BLaER1 (cell line): ENCODE measurements around the gene MAPK6.
"Not testable (repeated sequence)": the region's sequence is repeated elsewhere in the genome, so short reads cannot be mapped to it uniquely, and the experiment has no call there.

Experiments
- H3K27ac ChIP-seq: shearing (Covaris generic); formaldehyde crosslinking; 2 replicates; pipeline ENCODE4 v1.8.1; 2022
- H3K27me3 ChIP-seq: shearing (Covaris generic); formaldehyde crosslinking; 2 replicates; pipeline ENCODE4 v1.8.1; 2022
- H3K36me3 ChIP-seq: shearing (Covaris generic); formaldehyde crosslinking; 2 replicates; pipeline ENCODE4 v1.8.1; 2022
- H3K4me1 ChIP-seq: shearing (Covaris generic); formaldehyde crosslinking; 2 replicates; pipeline ENCODE4 v1.8.1; 2022
- H3K4me2 ChIP-seq: shearing (Covaris generic); formaldehyde crosslinking; 2 replicates; pipeline ENCODE4 v1.8.1; 2022
- H3K4me3 ChIP-seq: shearing (Covaris generic); formaldehyde crosslinking; 2 replicates; pipeline ENCODE4 v1.8.1; 2022
- H3K9ac ChIP-seq: shearing (Covaris generic); formaldehyde crosslinking; 2 replicates; pipeline ENCODE4 v1.8.1; 2022
- H3K9me3 ChIP-seq: shearing (Covaris generic); formaldehyde crosslinking; 2 replicates; pipeline ENCODE4 v1.8.1; 2022
- H4K20me1 ChIP-seq: shearing (Covaris generic); formaldehyde crosslinking; 2 replicates; pipeline ENCODE4 v1.8.1; 2022
- Cebpa-rat ChIP-seq: shearing (Covaris generic); IDR thresholded peaks from 2 replicates; pipeline ENCODE4 v1.8.1; 2022

MAPK6 gene

GRCh38 chr15:52039925-52040781, 21.1 kb downstream of the MAPK6 start:
- no peaks in the 10 kb centered on the region for H3K27me3 ChIP-seq
- peaks cover 67% of the 10 kb centered on the region for H3K4me1 ChIP-seq
- no peak overlapping the region; the same call in 1 of the 2 replicates for H3K9ac ChIP-seq
- H3K36me3 ChIP-seq, result peaks cover 15% of the 10 kb centered on the region
- no peak overlapping the region; the same call in 1 of the 2 replicates for H3K27ac ChIP-seq
- peak overlapping the region; percentile 7 for H3K4me2 ChIP-seq
- TF ChIP-seq Cebpa-rat, result no peak
- H3K9me3 ChIP-seq, result no peaks in the 10 kb centered on the region; the same call in 1 of the 2 replicates
- H4K20me1 ChIP-seq, result peaks cover 69% of the 10 kb centered on the region
- no peak overlapping the region for H3K4me3 ChIP-seq

GRCh38 chr15:52042051-52042851, 23.2 kb downstream of the MAPK6 start:
- Histone ChIP-seq H3K27ac (no peak overlapping the region), H3K27me3 (no peaks in the 10 kb centered on the region), H3K36me3 (peaks cover 19% of the 10 kb centered on the region), H3K9me3 (no peaks in the 10 kb centered on the region), H3K4me3 (no peak overlapping the region), H3K4me1 (peaks cover 73% of the 10 kb centered on the region), H4K20me1 (peaks cover 51% of the 10 kb centered on the region), H3K9ac (no peak overlapping the region), H3K4me2 (no peak overlapping the region)
- TF ChIP-seq Cebpa-rat, result no peak

- H3K4me2 ChIP-seq, result peak overlapping the region; percentile 83
- H3K27ac ChIP-seq, result peak overlapping the region; percentile 51
- H3K9ac ChIP-seq, result peak overlapping the region; percentile 65; the same call in 1 of the 2 replicates
Measured at GRCh38 chr15:52045795-52046298, 26.8 kb downstream of the MAPK6 start.

GRCh38 chr15:52046552-52046951, 27.5 kb downstream of the MAPK6 start:
- H3K4me1 ChIP-seq, result peaks cover 47% of the 10 kb centered on the region
- not testable (repeated sequence) for H4K20me1 ChIP-seq, H3K27me3 ChIP-seq, H3K4me3 ChIP-seq, H3K9ac ChIP-seq
- peaks cover 56% of the 10 kb centered on the region for H3K36me3 ChIP-seq
- H3K27ac ChIP-seq, result peak overlapping the region; percentile 51
- peak overlapping the region; percentile 83 for H3K4me2 ChIP-seq
- peaks cover 17% of the 10 kb centered on the region for H3K9me3 ChIP-seq

More at GRCh38 chr15:52045795-52046298, 26.8 kb downstream of the MAPK6 start:
- Histone ChIP-seq H3K4me3 (peak overlapping the region; percentile 50; the same call in 1 of the 2 replicates), H4K20me1 (peaks cover 15% of the 10 kb centered on the region; the same call in 1 of the 2 replicates), H3K36me3 (peaks cover 54% of the 10 kb centered on the region), H3K9me3 (peaks cover 10% of the 10 kb centered on the region), H3K4me1 (peaks cover 47% of the 10 kb centered on the region)
- not testable (repeated sequence) for H3K27me3 ChIP-seq

GRCh38 chr15:52050416-52050815, 31.4 kb downstream of the MAPK6 start:
- H3K27ac ChIP-seq, result no peak overlapping the region

GRCh38 chr15:52052066-52052935, 33.3 kb downstream of the MAPK6 start:
- Histone ChIP-seq H4K20me1 (no peaks in the 10 kb centered on the region), H3K27ac (no peak overlapping the region), H3K4me2 (no peak overlapping the region), H3K36me3 (peaks cover 96% of the 10 kb centered on the region), H3K4me3 (peak overlapping the region; percentile 6; the same call in 1 of the 2 replicates), H3K27me3 (no peaks in the 10 kb centered on the region), H3K4me1 (peaks cover 7% of the 10 kb centered on the region), H3K9me3 (peaks cover 30% of the 10 kb centered on the region), H3K9ac (no peak overlapping the region)
- no peak for TF ChIP-seq Cebpa-rat

More at GRCh38 chr15:52050416-52050815, 31.4 kb downstream of the MAPK6 start:
- H3K9me3 ChIP-seq, result peaks cover 30% of the 10 kb centered on the region
- peaks cover 25% of the 10 kb centered on the region for H3K4me1 ChIP-seq
- peaks cover 85% of the 10 kb centered on the region for H3K36me3 ChIP-seq
- no peak overlapping the region for H3K4me2 ChIP-seq
- H4K20me1 ChIP-seq, result no peaks in the 10 kb centered on the region
- H3K9ac ChIP-seq, result no peak overlapping the region
- H3K27me3 ChIP-seq, result no peaks in the 10 kb centered on the region
- H3K4me3 ChIP-seq, result no peak overlapping the region
- TF ChIP-seq Cebpa-rat, result no peak

GRCh38 chr15:52054381-52054780, 35.4 kb downstream of the MAPK6 start:
- Histone ChIP-seq H3K9ac (no peak overlapping the region), H3K4me3 (no peak overlapping the region), H4K20me1 (no peaks in the 10 kb centered on the region), H3K36me3 (peaks cover 96% of the 10 kb centered on the region), H3K4me2 (no peak overlapping the region), H3K27me3 (no peaks in the 10 kb centered on the region), H3K27ac (no peak overlapping the region), H3K9me3 (peaks cover 27% of the 10 kb centered on the region), H3K4me1 (no peaks in the 10 kb centered on the region)
- TF ChIP-seq Cebpa-rat, result no peak

- H4K20me1 ChIP-seq, H3K4me3 ChIP-seq, H3K4me1 ChIP-seq, H3K27ac ChIP-seq, H3K9ac ChIP-seq, H3K27me3 ChIP-seq, H3K4me2 ChIP-seq: not testable (repeated sequence)
- peaks cover 23% of the 10 kb centered on the region for H3K9me3 ChIP-seq
- peaks cover 96% of the 10 kb centered on the region for H3K36me3 ChIP-seq
Measured at GRCh38 chr15:52054858-52055257, 35.8 kb downstream of the MAPK6 start.

GRCh38 chr15:52056001-52056400, 37.0 kb downstream of the MAPK6 start:
- Histone ChIP-seq H3K9me3 (peaks cover 18% of the 10 kb centered on the region), H3K27ac (no peak overlapping the region), H3K27me3 (no peaks in the 10 kb centered on the region), H3K4me2 (no peak overlapping the region), H4K20me1 (no peaks in the 10 kb centered on the region), H3K4me3 (no peak overlapping the region), H3K36me3 (peaks cover 97% of the 10 kb centered on the region), H3K4me1 (no peaks in the 10 kb centered on the region), H3K9ac (no peak overlapping the region)
- TF ChIP-seq Cebpa-rat, result no peak
